ENCODE results near the gene ZNF630. TPM values are rescaled to one million over a fixed set of nuclear protein-coding genes. Genes with fewer than 3 reads are reported as not detected.

ZNF630 gene
- total RNA-seq, 2 experiments from 2014 or later, result 1.2 to 1.9 TPM

DNA sequence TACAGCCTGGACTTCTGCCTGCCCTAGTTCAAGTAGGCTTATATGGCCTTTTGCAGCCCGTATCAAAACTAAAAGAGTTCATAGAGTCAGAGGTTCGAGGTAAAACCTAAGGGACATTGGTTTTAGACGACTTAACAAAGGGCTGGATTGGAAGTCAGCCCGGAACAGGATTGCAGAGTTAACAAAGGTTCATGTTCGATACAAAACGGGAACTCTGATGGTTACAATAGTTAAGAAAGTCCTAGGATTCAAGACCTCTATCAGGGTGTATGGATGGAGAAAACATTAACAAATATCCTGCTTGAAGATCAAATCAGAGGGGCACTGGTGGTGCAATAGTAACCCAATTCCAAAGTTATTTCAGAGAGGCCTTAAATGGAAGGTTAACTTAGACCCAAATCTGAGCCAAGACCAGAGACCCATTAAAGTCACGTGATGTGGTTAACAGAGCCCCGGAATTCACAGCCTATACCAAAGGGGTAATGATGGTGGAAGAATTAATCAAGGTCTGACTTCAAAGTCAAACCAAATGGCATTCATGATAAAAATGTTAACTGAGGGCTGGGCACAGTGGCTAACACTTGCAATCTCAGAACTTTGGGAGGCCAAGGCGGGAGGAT is 656 bp upstream of the ZNF630 start:
- H3K36me3 ChIP-seq (ENCODE audit: insufficient read depth, low read length), result no peaks in the 10 kb centered on the region
- Mint-ChIP-seq H3K4me1 (ENCODE audit: low read depth) (peaks cover 20% of the 10 kb centered on the region), H3K27ac (peak overlapping the region; percentile 92), H3K36me3 (ENCODE audit: low read depth) (peaks cover 7% of the 10 kb centered on the region), H3K27me3 (no peaks in the 10 kb centered on the region), H3K4me3 (peak overlapping the region; percentile 94), H3K9me3 (no peaks in the 10 kb centered on the region)
- ChIA-PET CTCF (no interaction called here), POLR2A (no interaction called here)
- H3K27me3 ChIP-seq (ENCODE audit: control insufficient read depth in 1 of 2, insufficient read depth in 2 of 2, low read length in 2 of 2), result no peaks in the 10 kb centered on the region
- ATAC-seq (ENCODE audit: poor library complexity), result no peak
- no peak for DNase-seq
- H3K4me3 ChIP-seq (ENCODE audit: low read length), result peak overlapping the region; percentile 88
- TF ChIP-seq CTCF (IDR thresholded peaks at IDR 0.05), result no peak
- H3K4me1 ChIP-seq (ENCODE audit: insufficient read depth, low read length), result peaks cover 12% of the 10 kb centered on the region
- intact Hi-C loops (cut with DNase I, micrococcal nuclease), result loop anchor here in 1 of 2 experiments (5.0 kb wide), 1 partner anchor 605 kb away; no protein-coding TSS in a partner anchor
- H3K9me3 ChIP-seq (ENCODE audit: control insufficient read depth in 1 of 2, insufficient read depth in 1 of 2, low read length in 2 of 2), result no peaks in the 10 kb centered on the region
- H3K27ac ChIP-seq (ENCODE audit: low read depth in 1 of 2, low read length in 2 of 2), result no peak overlapping the region

DNA sequence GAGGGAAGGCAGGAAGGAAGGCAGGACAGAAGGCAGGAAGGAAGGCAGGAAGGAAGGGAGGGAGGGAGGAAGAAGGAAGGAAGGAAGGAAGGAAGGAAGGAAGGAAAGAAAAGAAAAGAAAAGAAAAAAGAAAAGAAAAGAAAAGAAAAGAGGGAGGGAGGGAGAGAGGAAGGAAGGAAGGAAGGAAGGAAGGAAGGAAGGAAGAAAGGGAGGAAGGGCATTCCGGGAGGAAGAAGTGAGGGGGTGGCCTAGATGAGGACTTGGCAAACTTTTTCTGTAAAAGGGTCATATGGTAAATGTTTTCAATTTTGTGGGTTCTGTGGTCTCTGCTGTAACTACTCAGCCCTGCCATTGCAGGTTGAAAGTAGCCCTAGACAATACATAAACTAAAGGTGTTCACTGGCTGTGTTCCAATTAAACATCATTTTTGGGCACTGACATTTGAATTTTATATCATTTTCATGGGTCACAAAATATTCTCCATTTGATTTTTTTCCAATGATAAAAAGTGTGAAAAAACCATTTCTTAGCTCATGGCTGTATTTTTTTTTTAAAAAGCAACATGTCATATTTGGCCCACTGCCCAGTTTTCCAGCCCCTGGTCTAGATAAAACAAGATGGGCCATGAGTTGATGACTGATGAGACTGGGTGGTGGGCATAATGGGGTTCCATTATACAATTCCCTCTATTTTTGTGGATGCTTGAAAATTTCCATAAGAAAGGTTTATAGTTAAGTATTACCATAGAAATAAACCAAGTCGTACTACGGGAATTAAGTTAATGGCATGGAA is 3.1 kb downstream of the ZNF630 start:
- H3K4me3 Mint-ChIP-seq, result no peak overlapping the region
- POLR2A ChIA-PET, result interaction anchor here (1.0 kb wide), 1 partner anchor 463 kb away, joined by 3 read pairs; no protein-coding TSS in a partner anchor

GRCh38 chrX:48064261-48064660 is 7.2 kb downstream of the ZNF630 start:
- Histone ChIP-seq H3K36me3 (ENCODE audit: insufficient read depth, low read length) (peaks cover 25% of the 10 kb centered on the region), H3K4me3 (ENCODE audit: low read length) (no peak overlapping the region), H3K27ac (ENCODE audit: low read depth in 1 of 2, low read length in 2 of 2) (no peak overlapping the region), H3K4me1 (ENCODE audit: insufficient read depth, low read length) (no peaks in the 10 kb centered on the region), H3K9me3 (ENCODE audit: control insufficient read depth in 1 of 2, insufficient read depth in 1 of 2, low read length in 2 of 2) (peaks cover 0 to 3% of the 10 kb centered on the region in 2 experiments), H3K27me3 (ENCODE audit: control insufficient read depth in 1 of 2, insufficient read depth in 2 of 2, low read length in 2 of 2) (no peaks in the 10 kb centered on the region)
- peaks cover 3% of the 10 kb centered on the region for H3K9me3 Mint-ChIP-seq
- no peak for TF ChIP-seq CTCF (IDR thresholded peaks at IDR 0.05)
- CTCF ChIA-PET, result no interaction called here
- no peak overlapping the region for H3K4me3 Mint-ChIP-seq
- no peaks in the 10 kb centered on the region for H3K27me3 Mint-ChIP-seq
- no peak overlapping the region for H3K27ac Mint-ChIP-seq
- DNase-seq (no peak), ATAC-seq (ENCODE audit: poor library complexity) (no peak)
- intact Hi-C loops (cut with DNase I, micrococcal nuclease), result no loop called here
- POLR2A ChIA-PET, result no interaction called here
- H3K36me3 Mint-ChIP-seq (ENCODE audit: low read depth), result peaks cover 36% of the 10 kb centered on the region
- H3K4me1 Mint-ChIP-seq (ENCODE audit: low read depth), result peaks cover 3% of the 10 kb centered on the region

More for the DNA sequence above, 3.1 kb downstream of the ZNF630 start:
- Mint-ChIP-seq H3K36me3 (ENCODE audit: low read depth) (peaks cover 8% of the 10 kb centered on the region), H3K4me1 (ENCODE audit: low read depth) (peaks cover 20% of the 10 kb centered on the region), H3K9me3 (no peaks in the 10 kb centered on the region), H3K27ac (no peak overlapping the region), H3K27me3 (no peaks in the 10 kb centered on the region)
- H3K4me1 ChIP-seq (ENCODE audit: insufficient read depth, low read length), result peaks cover 12% of the 10 kb centered on the region
- ATAC-seq (ENCODE audit: poor library complexity), result no peak
- no peaks in the 10 kb centered on the region for H3K9me3 ChIP-seq (ENCODE audit: control insufficient read depth in 1 of 2, insufficient read depth in 1 of 2, low read length in 2 of 2)
- DNase-seq, result no peak
- no peak overlapping the region for H3K4me3 ChIP-seq (ENCODE audit: low read length)
- CTCF ChIA-PET, result no interaction called here
- no peaks in the 10 kb centered on the region for H3K36me3 ChIP-seq (ENCODE audit: insufficient read depth, low read length)
- TF ChIP-seq CTCF (IDR thresholded peaks at IDR 0.05), result no peak
- intact Hi-C loops (cut with DNase I, micrococcal nuclease), result no loop called here
- no peak overlapping the region for H3K27ac ChIP-seq (ENCODE audit: low read depth in 1 of 2, low read length in 2 of 2)
- H3K27me3 ChIP-seq (ENCODE audit: control insufficient read depth in 1 of 2, insufficient read depth in 2 of 2, low read length in 2 of 2), result no peaks in the 10 kb centered on the region
